Fibroblast of lung (primary cell): ENCODE measurements around the gene HRH3. TPM values are rescaled to one million over a fixed set of nuclear protein-coding genes. Genes with fewer than 3 reads are reported as not detected.

ENCODE experiments used
- DNase-seq, 2 donors: peaks; one replicate each; pipeline versions ENCODE4 v3.0.0 to v3.0.0-alpha.2; 2010; ENCODE audit warnings: low read depth in 2 of 2
- H2AFZ ChIP-seq: 2 replicates; pipeline ENCODE4 v1.5.1; 2012; ENCODE audit warnings: low read length, control low read depth, inconsistent platforms
- H3K27ac ChIP-seq: 2 replicates; pipeline ENCODE4 v1.5.1; 2011; ENCODE audit warnings: low read length, control low read depth; ENCODE audit not compliant: insufficient read depth
- H3K27me3 ChIP-seq: 2 replicates; pipeline ENCODE4 v1.5.1; 2011; ENCODE audit warnings: mild to moderate bottlenecking, low read length; ENCODE audit not compliant: control insufficient read depth, insufficient read depth
- H3K36me3 ChIP-seq: 2 replicates; pipeline ENCODE4 v1.5.1; 2011; ENCODE audit warnings: low read length; ENCODE audit not compliant: control insufficient read depth, insufficient read depth
- H3K4me1 ChIP-seq: 2 replicates; pipeline ENCODE4 v1.5.1; 2011; ENCODE audit warnings: low read length; ENCODE audit not compliant: control insufficient read depth, insufficient read depth; ENCODE audit errors: extremely low read depth
- H3K4me2 ChIP-seq: 2 replicates; pipeline ENCODE4 v1.5.1; 2011; ENCODE audit warnings: low read length, control low read depth; ENCODE audit not compliant: insufficient read depth; ENCODE audit errors: extremely low read depth
- H3K4me3 ChIP-seq, 4 experiments: fragments of 200-600 bp in 1 of 4; sonication (generic) in 1 of 4; replicated peaks in 1 of 4; 2 replicates each; pipeline ENCODE4 v1.5.1; 2011 to 2016; ENCODE audit warnings: low read length in 4 of 4, low read depth in 3 of 4, mild to moderate bottlenecking in 3 of 4, control low read depth in 2 of 4, inconsistent platforms in 1 of 4, mixed read lengths in 1 of 4; ENCODE audit not compliant: insufficient read depth in 1 of 4; ENCODE audit errors: control extremely low read depth in 1 of 4
- H3K79me2 ChIP-seq: 2 replicates; pipeline ENCODE4 v1.5.1; 2012; ENCODE audit warnings: mild to moderate bottlenecking, low read length, inconsistent platforms; ENCODE audit not compliant: control insufficient read depth, insufficient read depth
- H3K9ac ChIP-seq: 2 replicates; pipeline ENCODE4 v1.5.1; 2011; ENCODE audit warnings: mild to moderate bottlenecking, low read length, control low read depth; ENCODE audit not compliant: insufficient read depth
- H3K9me3 ChIP-seq: 2 replicates; pipeline ENCODE4 v1.5.1; 2012; ENCODE audit warnings: low read depth, low read length; ENCODE audit not compliant: control insufficient read depth, insufficient read depth
- H4K20me1 ChIP-seq: 2 replicates; pipeline ENCODE4 v1.5.1; 2011; ENCODE audit warnings: low read length; ENCODE audit not compliant: control insufficient read depth, insufficient read depth; ENCODE audit errors: extremely low read depth
- CTCF ChIP-seq, 2 donors: IDR thresholded peaks in 1 of 2; conservative IDR thresholded peaks in 1 of 2; 1 replicate in 1 of 2; 2 replicates in 1 of 2; pipeline ENCODE4 v1.5.1; 2011 to 2012; ENCODE audit warnings: low read length in 2 of 2, control low read depth in 1 of 2, inconsistent platforms in 1 of 2, low read depth in 1 of 2, mild to moderate bottlenecking in 1 of 2
- EZH2 ChIP-seq: IDR thresholded peaks from 2 replicates; pipeline ENCODE4 v1.5.1; 2012; ENCODE audit warnings: low read length, control low read depth, mild to moderate bottlenecking; ENCODE audit errors: missing control alignments
- polyA plus RNA-seq, 2 donors: library from polyadenylated mRNA; depleted of rRNA in 1 of 2; stranded (reverse) in 1 of 2; unstranded in 1 of 2; fragments of >200 nt; gene quantifications; 2 replicates each; pipeline ENCODE4 v1.2.1, GENCODE V29; 2011 to 2012; ENCODE audit warnings: missing spikeins in 1 of 2
- total RNA-seq: library from RNA; depleted of rRNA; stranded (reverse); fragments of >200 nt; gene quantifications from 2 replicates; pipeline ENCODE4 v1.2.1, GENCODE V29; 2014

Gene HRH3
- total and polyA plus RNA-seq, 2 donors (not counting 1 experiment from before 2014, with no cell fraction given): not detected

- Histone ChIP-seq H3K4me1 (no peaks in the 10 kb centered on the region), H3K9me3 (no peaks in the 10 kb centered on the region), H3K4me3 (no peak overlapping the region), H3K27me3 (no peaks in the 10 kb centered on the region), H3K36me3 (peaks cover 2% of the 10 kb centered on the region), H3K27ac (no peak overlapping the region), H3K79me2 (peaks cover 17% of the 10 kb centered on the region), H3K4me2 (no peak overlapping the region), H3K9ac (no peak overlapping the region), H2AFZ (no peak overlapping the region), H4K20me1 (peaks cover 2% of the 10 kb centered on the region)
- no peak for DNase-seq
- TF ChIP-seq EZH2 (no peak), CTCF (conservative IDR thresholded peaks at IDR 0.05 in 1 of 2, IDR thresholded peaks at IDR 0.05 in 1 of 2; ENCODE audit: low read depth in 1 of 2, low read length in 2 of 2) (no peak)
These were observed 21.4 kb upstream of the HRH3 start for GRCh38 chr20:62241506-62241905.

- Histone ChIP-seq H3K36me3 (peaks cover 2% of the 10 kb centered on the region), H3K79me2 (peaks cover 17% of the 10 kb centered on the region), H3K4me2 (no peak overlapping the region), H2AFZ (no peak overlapping the region), H3K9me3 (no peaks in the 10 kb centered on the region), H4K20me1 (no peaks in the 10 kb centered on the region), H3K4me3 (peak overlapping the region in 1 of 4 experiments; percentile 2), H3K27ac (no peak overlapping the region), H3K27me3 (no peaks in the 10 kb centered on the region), H3K4me1 (no peaks in the 10 kb centered on the region), H3K9ac (no peak overlapping the region)
- TF ChIP-seq CTCF (conservative IDR thresholded peaks at IDR 0.05 in 1 of 2, IDR thresholded peaks at IDR 0.05 in 1 of 2; ENCODE audit: low read depth in 1 of 2, low read length in 2 of 2) (no peak), EZH2 (no peak)
- no peak for DNase-seq
These were observed 20.1 kb upstream of the HRH3 start for GRCh38 chr20:62240020-62240685.

GRCh38 chr20:62239278-62239879 lies 19.3 kb upstream of the HRH3 start:
- Histone ChIP-seq H2AFZ (no peak overlapping the region), H3K4me2 (peak overlapping the region; percentile 92), H3K9ac (no peak overlapping the region), H3K9me3 (no peaks in the 10 kb centered on the region), H3K4me3 (peak overlapping the region; percentile 73 to 79 (median 77)), H3K27me3 (peaks cover under 1% of the 10 kb centered on the region), H3K27ac (no peak overlapping the region), H4K20me1 (no peaks in the 10 kb centered on the region), H3K79me2 (peaks cover 17% of the 10 kb centered on the region), H3K4me1 (no peaks in the 10 kb centered on the region), H3K36me3 (peaks cover 2% of the 10 kb centered on the region)
- TF ChIP-seq CTCF (conservative IDR thresholded peaks at IDR 0.05 in 1 of 2, IDR thresholded peaks at IDR 0.05 in 1 of 2; ENCODE audit: low read depth in 1 of 2, low read length in 2 of 2): no peak
- TF ChIP-seq EZH2: no peak
- no peak for DNase-seq
